HL-60 (cell line): Measurements from ENCODE around the gene PLLP.

ENCODE experiments used
- DNase-seq, 2 experiments: peaks; one replicate each; pipeline ENCODE4 v3.0.0-alpha.2; 2010 to 2020; ENCODE audit warnings: low read depth in 1 of 2, low spot score in 1 of 2
- H3K27ac ChIP-seq: fragments of 250-450 bp; sonication (Bioruptor Pico); replicated peaks from 2 replicates; pipeline ENCODE4 v1.5.1; 2020; ENCODE audit warnings: mild to moderate bottlenecking, moderate library complexity
- H3K27me3 ChIP-seq: fragments of 250-450 bp; sonication (Bioruptor Pico); 2 replicates; pipeline ENCODE4 v1.5.1; 2021; ENCODE audit warnings: mild to moderate bottlenecking, moderate library complexity; ENCODE audit not compliant: insufficient read depth, poor library complexity, severe bottlenecking
- H3K4me3 ChIP-seq: replicated peaks from 2 replicates; pipeline ENCODE4 v1.5.1; 2011; ENCODE audit warnings: mild to moderate bottlenecking, control low read depth, low read length; ENCODE audit not compliant: insufficient read depth
- GABPA ChIP-seq: IDR thresholded peaks from 2 replicates; pipeline ENCODE4 v1.6.1; 2012; ENCODE audit warnings: low read depth
- POLR2AphosphoS5 ChIP-seq: IDR thresholded peaks from 2 replicates; pipeline ENCODE4 v1.6.1; 2012; ENCODE audit warnings: low read depth
- SPI1 ChIP-seq: IDR thresholded peaks from 2 replicates; pipeline ENCODE4 v1.6.1; 2012; ENCODE audit warnings: low read depth, mild to moderate bottlenecking, borderline replicate concordance
- TF ChIP-seq, protein P1 (sequence below): IDR thresholded peaks from 2 replicates; pipeline ENCODE4 v1.6.1; 2012; ENCODE audit warnings: low read depth; ENCODE audit not compliant: insufficient replicate concordance
- TF ChIP-seq, protein P2 (sequence below): IDR thresholded peaks from one replicate; pipeline ENCODE4 v1.5.1; 2011; ENCODE audit warnings: low read length, control low read depth, inconsistent platforms; ENCODE audit not compliant: insufficient read depth

Gene PLLP

DNA sequence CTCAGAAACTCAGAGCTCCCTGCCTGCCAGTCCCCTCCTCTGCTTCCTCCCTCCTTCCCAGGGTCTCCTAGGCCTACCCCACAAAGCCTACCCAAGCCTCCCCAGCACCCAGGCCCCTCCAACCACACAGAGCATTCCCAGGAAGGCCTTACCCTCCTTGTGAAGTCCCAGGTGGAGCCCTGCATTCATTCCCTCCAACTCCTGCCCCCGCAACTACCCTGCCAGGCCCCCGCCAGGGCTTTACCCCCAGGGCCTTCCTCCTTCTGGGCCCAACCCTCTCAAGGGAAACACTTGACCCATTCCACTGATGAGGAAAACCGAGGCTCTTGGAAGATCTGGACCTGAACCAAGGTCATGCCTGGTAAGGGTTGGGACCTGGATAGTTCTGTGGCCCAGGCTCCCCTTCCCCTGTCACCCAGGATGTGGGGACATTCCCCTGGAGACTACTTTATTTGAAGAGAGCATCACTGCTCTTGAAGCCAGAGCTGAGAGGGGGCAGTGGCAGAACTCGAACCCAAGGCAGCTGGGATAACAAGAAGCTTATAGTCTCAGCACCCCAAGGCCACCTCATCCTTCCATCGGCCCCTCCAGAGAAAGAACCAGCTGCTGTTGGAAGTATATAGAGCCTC is 12.5 kb downstream of the PLLP start:
- Histone ChIP-seq H3K27me3 (no peaks in the 10 kb centered on the region), H3K27ac (no peak overlapping the region), H3K4me3 (no peak overlapping the region)
- TF ChIP-seq, protein P1, sequence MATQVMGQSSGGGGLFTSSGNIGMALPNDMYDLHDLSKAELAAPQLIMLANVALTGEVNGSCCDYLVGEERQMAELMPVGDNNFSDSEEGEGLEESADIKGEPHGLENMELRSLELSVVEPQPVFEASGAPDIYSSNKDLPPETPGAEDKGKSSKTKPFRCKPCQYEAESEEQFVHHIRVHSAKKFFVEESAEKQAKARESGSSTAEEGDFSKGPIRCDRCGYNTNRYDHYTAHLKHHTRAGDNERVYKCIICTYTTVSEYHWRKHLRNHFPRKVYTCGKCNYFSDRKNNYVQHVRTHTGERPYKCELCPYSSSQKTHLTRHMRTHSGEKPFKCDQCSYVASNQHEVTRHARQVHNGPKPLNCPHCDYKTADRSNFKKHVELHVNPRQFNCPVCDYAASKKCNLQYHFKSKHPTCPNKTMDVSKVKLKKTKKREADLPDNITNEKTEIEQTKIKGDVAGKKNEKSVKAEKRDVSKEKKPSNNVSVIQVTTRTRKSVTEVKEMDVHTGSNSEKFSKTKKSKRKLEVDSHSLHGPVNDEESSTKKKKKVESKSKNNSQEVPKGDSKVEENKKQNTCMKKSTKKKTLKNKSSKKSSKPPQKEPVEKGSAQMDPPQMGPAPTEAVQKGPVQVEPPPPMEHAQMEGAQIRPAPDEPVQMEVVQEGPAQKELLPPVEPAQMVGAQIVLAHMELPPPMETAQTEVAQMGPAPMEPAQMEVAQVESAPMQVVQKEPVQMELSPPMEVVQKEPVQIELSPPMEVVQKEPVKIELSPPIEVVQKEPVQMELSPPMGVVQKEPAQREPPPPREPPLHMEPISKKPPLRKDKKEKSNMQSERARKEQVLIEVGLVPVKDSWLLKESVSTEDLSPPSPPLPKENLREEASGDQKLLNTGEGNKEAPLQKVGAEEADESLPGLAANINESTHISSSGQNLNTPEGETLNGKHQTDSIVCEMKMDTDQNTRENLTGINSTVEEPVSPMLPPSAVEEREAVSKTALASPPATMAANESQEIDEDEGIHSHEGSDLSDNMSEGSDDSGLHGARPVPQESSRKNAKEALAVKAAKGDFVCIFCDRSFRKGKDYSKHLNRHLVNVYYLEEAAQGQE, result no peak
- TF ChIP-seq, protein P2, sequence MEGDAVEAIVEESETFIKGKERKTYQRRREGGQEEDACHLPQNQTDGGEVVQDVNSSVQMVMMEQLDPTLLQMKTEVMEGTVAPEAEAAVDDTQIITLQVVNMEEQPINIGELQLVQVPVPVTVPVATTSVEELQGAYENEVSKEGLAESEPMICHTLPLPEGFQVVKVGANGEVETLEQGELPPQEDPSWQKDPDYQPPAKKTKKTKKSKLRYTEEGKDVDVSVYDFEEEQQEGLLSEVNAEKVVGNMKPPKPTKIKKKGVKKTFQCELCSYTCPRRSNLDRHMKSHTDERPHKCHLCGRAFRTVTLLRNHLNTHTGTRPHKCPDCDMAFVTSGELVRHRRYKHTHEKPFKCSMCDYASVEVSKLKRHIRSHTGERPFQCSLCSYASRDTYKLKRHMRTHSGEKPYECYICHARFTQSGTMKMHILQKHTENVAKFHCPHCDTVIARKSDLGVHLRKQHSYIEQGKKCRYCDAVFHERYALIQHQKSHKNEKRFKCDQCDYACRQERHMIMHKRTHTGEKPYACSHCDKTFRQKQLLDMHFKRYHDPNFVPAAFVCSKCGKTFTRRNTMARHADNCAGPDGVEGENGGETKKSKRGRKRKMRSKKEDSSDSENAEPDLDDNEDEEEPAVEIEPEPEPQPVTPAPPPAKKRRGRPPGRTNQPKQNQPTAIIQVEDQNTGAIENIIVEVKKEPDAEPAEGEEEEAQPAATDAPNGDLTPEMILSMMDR, result no peak
- no peak for TF ChIP-seq SPI1
- TF ChIP-seq GABPA, result no peak
- TF ChIP-seq POLR2AphosphoS5, result no peak
- DNase-seq, result no peak

DNA sequence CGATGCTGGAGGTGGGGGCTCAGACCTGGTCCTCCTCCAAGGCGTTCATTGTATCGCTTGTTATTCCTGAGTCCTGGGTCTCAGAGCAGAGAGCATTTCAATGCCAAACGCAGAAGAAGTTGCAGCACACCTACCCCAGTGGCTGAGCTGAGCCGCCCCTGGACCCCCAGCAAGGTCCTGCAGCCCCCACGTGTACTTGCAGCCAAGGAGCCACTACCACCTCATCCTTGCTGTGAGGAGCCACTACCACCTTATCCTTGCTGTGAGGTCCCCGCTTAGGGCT is 13.5 kb downstream of the PLLP start:
- no peak for DNase-seq
- TF ChIP-seq, protein P2, result no peak
- TF ChIP-seq POLR2AphosphoS5, result no peak
- TF ChIP-seq SPI1, result no peak
- TF ChIP-seq, protein P1, result no peak
- no peak for TF ChIP-seq GABPA
- no peak overlapping the region for H3K4me3 ChIP-seq
- H3K27me3 ChIP-seq, result no peaks in the 10 kb centered on the region
- H3K27ac ChIP-seq, result no peak overlapping the region

DNA sequence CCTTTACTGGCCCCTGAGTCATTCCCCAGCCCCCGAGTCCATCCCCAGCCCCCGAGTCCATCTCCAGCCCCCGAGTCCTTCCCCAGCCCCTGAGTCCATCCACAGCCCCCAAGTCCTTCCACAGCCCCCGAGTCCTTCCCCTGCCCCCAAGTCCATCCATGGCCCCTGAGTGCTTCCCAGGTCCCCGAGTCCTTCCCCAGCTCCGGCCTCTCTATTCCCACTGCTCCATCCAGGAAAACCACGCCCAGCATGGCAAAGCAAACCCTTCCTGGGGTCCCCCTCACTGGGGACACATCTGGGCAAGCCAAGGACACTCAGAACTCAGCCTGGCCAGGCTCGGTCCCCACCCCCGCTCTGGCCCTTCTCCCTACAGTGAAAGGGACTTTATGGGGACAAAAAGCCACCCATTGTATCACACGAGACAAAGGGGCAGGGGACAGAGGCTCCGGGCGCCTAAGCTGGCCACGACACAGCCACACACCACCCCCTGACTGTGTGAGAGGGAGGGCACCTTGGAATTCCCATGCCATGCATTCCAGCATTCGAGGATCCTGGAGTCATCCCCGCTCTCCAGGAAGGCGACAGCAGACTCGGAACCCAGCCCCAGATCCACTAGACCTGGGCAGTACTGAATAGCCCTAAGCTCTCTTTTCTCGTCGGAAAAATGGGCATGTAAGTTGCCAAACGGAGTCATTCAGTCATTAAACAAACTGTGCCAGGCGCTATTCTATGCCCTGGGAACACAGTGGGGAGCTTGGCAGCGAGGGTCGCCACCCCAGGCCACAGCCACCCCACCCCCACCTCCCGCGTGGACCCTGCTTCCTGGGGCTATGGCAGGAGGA is 14.0 kb downstream of the PLLP start:
- Histone ChIP-seq H3K27me3 (no peaks in the 10 kb centered on the region), H3K27ac (no peak overlapping the region), H3K4me3 (no peak overlapping the region)
- DNase-seq, result no peak
- TF ChIP-seq, protein P2, result no peak
- TF ChIP-seq GABPA (no peak), POLR2AphosphoS5 (no peak), SPI1 (no peak)
- TF ChIP-seq, protein P1, result no peak
